AG09319 (cell line): ENCODE measurements around the gene CELA2B.

ENCODE experiments used
- DNase-seq: peaks from one replicate; pipeline ENCODE4 v3.0.0-alpha.2; 2010; ENCODE audit warnings: low read depth; ENCODE audit errors: extremely low read depth
- CTCF ChIP-seq: IDR thresholded peaks from 2 replicates; pipeline ENCODE4 v1.5.1; 2011; ENCODE audit warnings: low read depth, mild to moderate bottlenecking, inconsistent platforms, low read length, moderate library complexity

The CELA2B gene

GRCh38 chr1:15441247-15441646 lies 34.7 kb upstream of the CELA2B start:
- no peak for DNase-seq
- no peak for TF ChIP-seq CTCF

GRCh38 chr1:15442119-15442518 lies 33.8 kb upstream of the CELA2B start:
- DNase-seq, result no peak
- no peak for TF ChIP-seq CTCF

- DNase-seq, result no peak
- no peak for TF ChIP-seq CTCF
Measured at GRCh38 chr1:15442759-15443158, 33.1 kb upstream of the CELA2B start.

- DNase-seq, result no peak
- no peak for TF ChIP-seq CTCF
Measured at GRCh38 chr1:15443281-15443680, 32.6 kb upstream of the CELA2B start.

- TF ChIP-seq CTCF, result no peak
- no peak for DNase-seq
Measured at GRCh38 chr1:15444468-15445389, 31.2 kb upstream of the CELA2B start.

GRCh38 chr1:15445390-15446122 lies 30.3 kb upstream of the CELA2B start:
- TF ChIP-seq CTCF, result no peak
- no peak for DNase-seq

GRCh38 chr1:15446212-15446611 lies 29.7 kb upstream of the CELA2B start:
- TF ChIP-seq CTCF, result no peak
- DNase-seq, result no peak
